IPS-18c (cell line): ENCODE measurements around the gene JUN.

Experiments
- H3K4me3 ChIP-seq: 2 replicates; pipeline ENCODE4 v1.7.0; 2013; ENCODE audit warnings: low read depth, mild to moderate bottlenecking, low read length, moderate library complexity; ENCODE audit not compliant: insufficient read depth
- H3K9me3 ChIP-seq: one replicate; pipeline ENCODE4 v1.6.1; 2013; ENCODE audit warnings: mild to moderate bottlenecking, low read length, moderate library complexity; ENCODE audit not compliant: control insufficient read depth, insufficient read depth

The JUN gene

DNA sequence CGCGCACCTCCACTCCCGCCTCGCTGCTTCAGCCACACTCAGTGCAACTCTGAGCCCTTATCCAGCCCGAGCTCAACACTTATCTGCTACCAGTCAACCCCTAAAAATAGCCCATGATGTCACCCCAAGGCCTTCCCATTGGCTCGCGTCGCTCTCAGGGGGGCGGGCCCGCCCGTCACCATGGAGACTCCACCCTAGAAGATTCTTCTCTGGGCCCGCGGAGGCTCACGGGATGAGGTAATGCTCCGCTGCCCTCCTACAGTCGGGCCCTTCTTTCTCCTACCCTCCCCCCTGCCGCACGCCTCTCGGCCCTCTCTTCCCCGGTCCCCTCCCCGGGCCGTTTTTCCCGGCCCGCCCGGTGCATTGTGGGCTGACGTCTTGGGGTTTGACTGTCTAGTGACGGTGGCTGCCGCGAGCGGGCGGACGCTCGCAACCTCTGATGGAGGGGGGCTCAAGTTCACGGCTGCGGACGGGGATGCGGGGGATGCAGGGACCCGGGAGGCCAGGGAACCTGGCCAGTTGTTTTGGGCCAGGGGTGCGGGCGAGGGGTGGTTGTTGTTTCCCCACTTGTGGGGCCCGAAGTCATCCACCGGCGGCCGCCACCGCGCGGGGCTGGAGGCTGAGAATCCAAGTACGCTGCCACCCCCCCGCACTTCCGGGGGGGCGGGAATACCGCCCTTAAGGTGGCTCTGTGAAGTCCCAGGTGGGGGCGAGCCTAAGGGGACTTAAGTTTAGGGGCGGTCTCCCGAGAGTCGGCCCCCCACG is at the start of gene JUN:
TSS of gene JUN (minus strand) at position 55 of the 765 bp plus-strand sequence. CDS start 977 bp downstream, outside the sequence.
- Histone ChIP-seq H3K4me3 (peak within 1 kb of the TSS; percentile 77), H3K9me3 (no peaks in the 10 kb centered on the region)

GRCh38 chr1:58833166-58833565 is 49.3 kb upstream of the JUN start:
- H3K4me3 ChIP-seq, result no peak overlapping the region
- no peaks in the 10 kb centered on the region for H3K9me3 ChIP-seq

- Histone ChIP-seq H3K4me3 (no peak overlapping the region), H3K9me3 (peaks cover 4% of the 10 kb centered on the region)
Observed at GRCh38 chr1:58830291-58830690, 46.4 kb upstream of the JUN start.

DNA sequence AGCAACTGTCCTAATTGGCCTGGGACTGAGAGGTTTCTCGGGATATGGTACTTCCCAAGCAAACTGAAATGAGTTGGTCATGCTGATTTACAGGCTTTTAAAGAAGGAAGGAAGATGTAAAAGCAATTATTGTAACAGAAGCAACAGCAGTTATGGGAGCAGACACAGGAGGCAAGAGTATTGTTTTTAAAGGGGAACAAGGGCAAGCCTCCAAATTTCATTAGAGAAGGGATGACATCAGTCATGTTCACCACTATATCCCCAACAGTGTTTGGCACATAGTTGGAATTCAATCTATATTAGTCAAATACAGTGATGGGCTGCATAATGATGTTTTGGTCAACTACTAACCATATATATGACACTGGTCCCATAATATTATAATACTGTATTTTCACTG is 46.0 kb upstream of the JUN start:
- peaks cover 4% of the 10 kb centered on the region for H3K9me3 ChIP-seq
- H3K4me3 ChIP-seq, result no peak overlapping the region

GRCh38 chr1:58827298-58827697 is 43.5 kb upstream of the JUN start:
- H3K9me3 ChIP-seq, result peaks cover 4% of the 10 kb centered on the region

DNA sequence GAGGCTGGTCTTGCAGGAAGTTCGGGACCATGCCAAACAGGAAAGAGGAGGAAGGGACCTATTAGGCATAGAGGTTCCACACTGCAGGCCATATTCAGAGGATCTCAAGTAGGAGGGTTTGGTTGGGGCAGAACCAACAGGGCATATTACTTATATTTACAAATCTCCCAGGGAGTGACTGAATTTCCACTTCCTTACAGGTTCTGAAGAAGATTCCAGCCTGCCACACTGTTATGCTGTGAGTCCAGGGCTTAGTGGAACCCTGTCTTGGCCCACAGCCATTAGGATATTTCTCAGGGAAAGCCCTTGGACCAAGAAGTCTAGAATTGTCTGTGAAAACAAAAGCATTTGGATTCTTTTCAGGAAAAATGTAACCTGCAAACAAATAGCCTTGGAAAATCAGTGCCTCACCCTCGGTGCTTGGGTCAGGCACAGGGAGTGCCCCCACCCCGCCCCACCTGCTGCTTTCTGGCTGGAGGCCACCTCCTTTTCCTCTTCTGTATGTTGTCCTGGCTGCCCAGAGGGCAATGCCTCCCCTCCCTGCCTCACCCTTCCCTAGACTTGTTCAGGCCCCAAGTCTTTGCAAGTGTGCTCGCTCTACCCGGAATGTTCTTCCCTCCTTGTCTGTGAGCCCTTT is 41.0 kb upstream of the JUN start:
- Histone ChIP-seq H3K4me3 (no peak overlapping the region), H3K9me3 (peaks cover 4% of the 10 kb centered on the region)

More at GRCh38 chr1:58827298-58827697, 43.5 kb upstream of the JUN start:
- no peak overlapping the region for H3K4me3 ChIP-seq

DNA sequence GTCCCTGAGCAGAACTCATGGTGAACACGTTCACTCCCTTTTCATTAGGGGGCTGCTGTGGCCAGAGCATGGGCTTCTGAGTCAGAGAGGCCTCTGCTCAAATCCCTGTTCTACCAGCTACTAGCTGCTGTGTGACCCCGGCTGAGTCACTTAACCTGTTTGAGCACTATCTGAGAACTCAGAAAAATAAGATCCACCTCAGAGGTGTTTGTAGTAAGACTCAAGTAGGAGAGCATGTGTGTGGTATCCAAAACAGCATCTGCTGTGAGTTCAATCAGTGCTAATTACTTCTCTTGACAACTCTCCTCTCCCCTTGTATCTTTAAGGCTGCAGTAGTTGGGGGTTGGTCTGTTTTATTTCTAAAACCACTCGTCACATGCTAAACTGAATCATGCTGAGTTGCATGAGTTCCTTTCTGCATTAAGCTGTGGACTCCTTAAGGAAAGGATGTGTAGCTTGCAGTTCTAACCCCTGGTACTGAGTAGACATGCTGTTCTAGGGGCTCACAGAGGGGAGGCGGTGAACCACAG is 39.7 kb upstream of the JUN start:
- Histone ChIP-seq H3K4me3 (no peak overlapping the region), H3K9me3 (peaks cover 4% of the 10 kb centered on the region)

- no peak overlapping the region for H3K4me3 ChIP-seq
- peaks cover 4% of the 10 kb centered on the region for H3K9me3 ChIP-seq
Observed at GRCh38 chr1:58821309-58821708, 37.5 kb upstream of the JUN start.

GRCh38 chr1:58818976-58819375 is 35.1 kb upstream of the JUN start:
- H3K9me3 ChIP-seq, result no peaks in the 10 kb centered on the region
- H3K4me3 ChIP-seq, result no peak overlapping the region

GRCh38 chr1:58818075-58818474 is 34.2 kb upstream of the JUN start:
- Histone ChIP-seq H3K9me3 (no peaks in the 10 kb centered on the region), H3K4me3 (no peak overlapping the region)

- peak overlapping the region; percentile 57; the same call in 1 of the 2 replicates for H3K4me3 ChIP-seq
- H3K9me3 ChIP-seq, result no peaks in the 10 kb centered on the region
Observed at GRCh38 chr1:58816747-58817221, 32.9 kb upstream of the JUN start.

- Histone ChIP-seq H3K4me3 (peak overlapping the region; percentile 57), H3K9me3 (no peaks in the 10 kb centered on the region)
Observed at GRCh38 chr1:58816072-58816746, 32.4 kb upstream of the JUN start.

DNA sequence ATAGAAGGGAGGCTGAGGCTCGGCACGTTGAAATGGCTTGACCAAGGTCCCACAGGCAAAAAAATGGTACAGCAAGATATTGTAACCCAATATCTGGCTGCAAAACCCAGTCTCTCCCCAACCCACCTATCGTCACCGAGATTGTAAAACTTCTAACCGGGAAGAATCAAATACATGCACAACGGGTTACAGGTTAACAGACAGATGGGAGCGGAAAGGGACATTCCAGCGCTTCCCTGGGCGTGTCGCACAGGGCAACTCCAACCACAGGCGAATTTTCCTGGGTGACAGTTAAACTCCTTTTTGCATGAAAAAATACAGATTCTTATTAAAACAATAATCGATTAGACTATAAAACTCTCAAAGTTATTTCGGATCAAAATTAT is 31.8 kb upstream of the JUN start:
- H3K4me3 ChIP-seq, result peak overlapping the region; percentile 57
- no peaks in the 10 kb centered on the region for H3K9me3 ChIP-seq

- Histone ChIP-seq H3K9me3 (no peaks in the 10 kb centered on the region), H3K4me3 (peak overlapping the region; percentile 57)
Observed at GRCh38 chr1:58815069-58815685, 31.3 kb upstream of the JUN start.

- Histone ChIP-seq H3K4me3 (peak overlapping the region; percentile 57), H3K9me3 (no peaks in the 10 kb centered on the region)
Observed at GRCh38 chr1:58814251-58815068, 30.6 kb upstream of the JUN start.

DNA sequence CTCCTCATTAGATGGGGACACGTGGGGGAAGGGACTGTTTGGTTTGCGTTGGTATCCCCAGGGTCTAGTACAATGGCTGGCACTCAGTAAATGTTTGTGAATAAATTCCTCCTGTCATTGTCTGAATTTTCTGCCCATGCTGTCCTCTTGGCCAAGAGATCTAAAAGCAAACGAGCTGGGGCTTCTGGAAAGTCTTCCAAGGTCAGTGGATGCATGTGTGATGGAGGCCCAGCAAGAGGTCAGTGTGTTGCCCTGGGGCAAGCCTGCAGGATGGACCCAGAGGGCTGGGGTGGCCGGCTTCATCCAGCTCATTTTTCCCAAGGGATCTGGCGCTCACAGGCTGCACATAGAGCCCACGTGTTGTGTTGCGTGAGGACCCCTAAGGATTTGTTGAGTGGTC is 30.0 kb upstream of the JUN start:
- H3K4me3 ChIP-seq, result no peak overlapping the region; the same call in 1 of the 2 replicates
- no peaks in the 10 kb centered on the region for H3K9me3 ChIP-seq
